Measurements from ENCODE around the gene BCAS4.

GRCh38 chr20:50842821-50843220, 48.0 kb downstream of the BCAS4 start:
- TF ChIP-seq CTCF (IDR thresholded peaks at IDR 0.05): no peak
- no peak for TF ChIP-seq POLR2AphosphoS5 (IDR thresholded peaks at IDR 0.05)

All from prostate gland (tissue), 2 donors.